H1 (cell line): ENCODE data around the gene AGPAT4. TPM values are rescaled to one million over a fixed set of nuclear protein-coding genes. Genes with fewer than 3 reads are reported as not detected.

Source experiments
- CTCF ChIA-PET: fragments of 300-600 bp; sonication (Branson Sonifier 250); formaldehyde crosslinking; loops from one replicate; lab custom pipeline; 2021; ENCODE audit not compliant: partially characterized antibody; lab: Charles Lee
- POLR2A ChIA-PET: fragments of 300-600 bp; sonication (Branson Sonifier 250); formaldehyde crosslinking; loops from one replicate; lab custom pipeline; 2021; ENCODE audit warnings: inconsistent platforms; ENCODE audit not compliant: partially characterized antibody; lab: Charles Lee
- DNase-seq, 2 experiments: peaks; one replicate each; pipeline versions ENCODE4 v3.0.0 to v3.0.0-alpha.2; 2010 to 2022; ENCODE audit warnings: low spot score in 2 of 2, low read depth in 1 of 2, mixed read lengths in 1 of 2
- FAIRE-seq: peaks from 2 replicates; lab custom pipeline; 2011; peaks lifted over from hg19 to GRCh38; lab: Jason Lieb, UNC
- H2AFZ ChIP-seq: 2 replicates; pipeline ENCODE4 v1.8.1; 2012; ENCODE audit warnings: low read length, inconsistent platforms
- H2AK5ac ChIP-seq: 2 replicates; pipeline ENCODE4 v1.6.1; 2013; ENCODE audit warnings: low read depth, low read length
- H2BK120ac ChIP-seq: replicated peaks from 2 replicates; pipeline ENCODE3; 2013; ENCODE audit warnings: low read depth, low read length, inconsistent platforms
- H2BK12ac ChIP-seq: 2 replicates; pipeline ENCODE4 v1.6.1; 2013; ENCODE audit warnings: low read depth, low read length
- H2BK15ac ChIP-seq: 2 replicates; pipeline ENCODE4 v1.6.1; 2013; ENCODE audit warnings: low read length
- H2BK20ac ChIP-seq: 2 replicates; pipeline ENCODE4 v1.6.1; 2013; ENCODE audit warnings: low read length
- H2BK5ac ChIP-seq: 2 replicates; pipeline ENCODE4 v1.6.1; 2013; ENCODE audit warnings: low read depth, low read length
- H3K14ac ChIP-seq: 2 replicates; pipeline ENCODE4 v1.6.1; 2013; ENCODE audit warnings: inconsistent platforms; ENCODE audit not compliant: insufficient read length
- H3K18ac ChIP-seq: 2 replicates; pipeline ENCODE4 v1.6.1; 2013; ENCODE audit warnings: low read length; ENCODE audit errors: extremely low read depth
- H3K23ac ChIP-seq: 2 replicates; pipeline ENCODE4 v1.6.1; 2013; ENCODE audit warnings: inconsistent platforms; ENCODE audit not compliant: insufficient read length
- H3K23me2 ChIP-seq: 2 replicates; pipeline ENCODE4 v1.6.1; 2013; ENCODE audit warnings: low read depth, low read length
- H3K27ac ChIP-seq: 2 replicates; pipeline ENCODE4 v1.6.1; 2011; ENCODE audit warnings: low read depth, low read length, inconsistent platforms
- H3K27me3 ChIP-seq, 4 experiments: replicated peaks in 1 of 4; 1 replicate in 1 of 4; 2 replicates in 3 of 4; pipeline versions ENCODE4 v1.6.1 to v1.8.1; 2011 to 2013; ENCODE audit warnings: low read length in 3 of 4, mild to moderate bottlenecking in 3 of 4, inconsistent platforms in 2 of 4, mixed read lengths in 2 of 4, moderate library complexity in 1 of 4; ENCODE audit not compliant: control insufficient read depth in 3 of 4, insufficient read depth in 3 of 4; ENCODE audit errors: extremely low read depth in 1 of 4
- H3K36me3 ChIP-seq, 4 experiments: 2 replicates each; pipeline versions ENCODE4 v1.6.1 to v1.8.1; 2011 to 2013; ENCODE audit warnings: mild to moderate bottlenecking in 4 of 4, low read length in 3 of 4, moderate library complexity in 2 of 4, control low read depth in 1 of 4, inconsistent platforms in 1 of 4; ENCODE audit not compliant: insufficient read depth in 4 of 4, control insufficient read depth in 2 of 4
- H3K4ac ChIP-seq: replicated peaks from 2 replicates; pipeline ENCODE3; 2013; ENCODE audit warnings: low read length, low read depth, mixed read lengths, inconsistent platforms; ENCODE audit not compliant: insufficient read length
- H3K4me1 ChIP-seq, 4 experiments: replicated peaks in 1 of 4; 1 replicate in 1 of 4; 2 replicates in 3 of 4; pipeline versions ENCODE4 v1.6.1 to v1.8.1; 2011 to 2013; ENCODE audit warnings: low read length in 3 of 4, inconsistent platforms in 2 of 4, mixed read lengths in 1 of 4; ENCODE audit not compliant: insufficient read depth in 4 of 4, control insufficient read depth in 3 of 4
- H3K4me2 ChIP-seq, 2 experiments: 2 replicates each; pipeline versions ENCODE4 v1.6.1 to v1.8.1; 2011 to 2013; ENCODE audit warnings: low read depth in 2 of 2, low read length in 2 of 2, control low read depth in 1 of 2, inconsistent platforms in 1 of 2, mild to moderate bottlenecking in 1 of 2; ENCODE audit not compliant: insufficient read depth in 1 of 2
- H3K4me3 ChIP-seq, 4 experiments: fragments of 200-600, 300-600 bp in 1 of 4; sonication (generic), shearing (Covaris generic), sonication (Bioruptor Twin) in 1 of 4; 2 replicates each; pipeline versions ENCODE4 v1.5.1 to v1.8.1; 2011 to 2016; ENCODE audit warnings: low read length in 4 of 4, low read depth in 3 of 4, control low read depth in 2 of 4, inconsistent platforms in 2 of 4, mild to moderate bottlenecking in 2 of 4, mixed read lengths in 1 of 4, moderate library complexity in 1 of 4; ENCODE audit not compliant: insufficient read depth in 2 of 4; ENCODE audit errors: extremely low read depth in 1 of 4
- H3K56ac ChIP-seq: replicated peaks from 2 replicates; pipeline ENCODE3; 2013; ENCODE audit warnings: low read depth, mild to moderate bottlenecking, mixed read lengths, low read length, inconsistent platforms; ENCODE audit not compliant: insufficient read length
- H3K79me1 ChIP-seq: 2 replicates; pipeline ENCODE4 v1.6.1; 2013; ENCODE audit warnings: low read depth, low read length, control low read depth
- H3K79me2 ChIP-seq, 2 experiments: 2 replicates each; pipeline versions ENCODE4 v1.6.1 to v1.8.1; 2012 to 2013; ENCODE audit warnings: low read length in 2 of 2, mild to moderate bottlenecking in 2 of 2, inconsistent platforms in 1 of 2; ENCODE audit not compliant: insufficient read depth in 2 of 2, control insufficient read depth in 1 of 2
- H3K9ac ChIP-seq, 4 experiments: replicated peaks in 1 of 4; 1 replicate in 1 of 4; 2 replicates in 3 of 4; pipeline versions ENCODE4 v1.6.1 to v1.8.1; 2011 to 2013; ENCODE audit warnings: low read depth in 3 of 4, low read length in 3 of 4, control low read depth in 2 of 4, mild to moderate bottlenecking in 2 of 4, moderate library complexity in 2 of 4, inconsistent platforms in 1 of 4; ENCODE audit errors: extremely low read depth in 1 of 4
- H3K9me3 ChIP-seq, 2 experiments: 2 replicates each; pipeline versions ENCODE4 v1.6.1 to v1.8.1; 2012 to 2013; ENCODE audit warnings: mild to moderate bottlenecking in 2 of 2, moderate library complexity in 2 of 2, control low read depth in 1 of 2, inconsistent platforms in 1 of 2, low read depth in 1 of 2, low read length in 1 of 2, mixed read lengths in 1 of 2; ENCODE audit not compliant: insufficient read depth in 2 of 2
- H4K20me1 ChIP-seq, 2 experiments: replicated peaks in 1 of 2; 2 replicates each; pipeline versions ENCODE3 to v1.8.1; 2011 to 2013; ENCODE audit warnings: inconsistent platforms in 2 of 2, low read length in 2 of 2, mild to moderate bottlenecking in 1 of 2; ENCODE audit not compliant: insufficient read depth in 2 of 2, control insufficient read depth in 1 of 2
- H4K5ac ChIP-seq: 2 replicates; pipeline ENCODE4 v1.6.1; 2013; ENCODE audit warnings: low read length, low read depth, mixed read lengths, inconsistent platforms; ENCODE audit not compliant: insufficient read length
- H4K8ac ChIP-seq: 2 replicates; pipeline ENCODE4 v1.8.0; 2013; ENCODE audit warnings: mild to moderate bottlenecking, moderate library complexity, low read length, inconsistent platforms; ENCODE audit not compliant: insufficient read depth; ENCODE audit errors: extremely low read depth
- H4K91ac ChIP-seq: replicated peaks from 2 replicates; pipeline ENCODE3; 2013; ENCODE audit warnings: low read length, mixed read lengths, inconsistent platforms; ENCODE audit not compliant: insufficient read length
- BACH1 ChIP-seq: IDR thresholded peaks from 2 replicates; pipeline ENCODE4 v1.6.1; 2012; ENCODE audit warnings: low read length, improper control_type of control experiment
- BCL11A ChIP-seq, 2 experiments: IDR thresholded peaks; one replicate each; pipeline ENCODE4 v1.6.1; 2011; ENCODE audit warnings: low read depth in 2 of 2, low read length in 2 of 2, mild to moderate bottlenecking in 2 of 2
- CHD2 ChIP-seq: IDR thresholded peaks from 2 replicates; pipeline ENCODE4 v1.6.1; 2012; ENCODE audit warnings: low read length, improper control_type of control experiment
- KDM1A ChIP-seq: fragments of 200-600, 300-600 bp; sonication (generic); IDR thresholded peaks from 2 replicates; pipeline ENCODE4 v1.7.1; 2016; ENCODE audit warnings: mild to moderate bottlenecking, low read length, borderline replicate concordance
- NANOG ChIP-seq: IDR thresholded peaks from 2 replicates; pipeline ENCODE4 v1.6.1; 2011; ENCODE audit warnings: low read length, low read depth, mild to moderate bottlenecking, inconsistent platforms; ENCODE audit not compliant: insufficient read depth, poor library complexity, severe bottlenecking
- NRF1 ChIP-seq: IDR thresholded peaks from 2 replicates; pipeline ENCODE4 v1.6.1; 2011; ENCODE audit warnings: mild to moderate bottlenecking, low read depth, low read length, improper control_type of control experiment
- RBBP5 ChIP-seq: IDR thresholded peaks from 2 replicates; pipeline ENCODE4 v1.7.1; 2012; ENCODE audit warnings: low read depth, mild to moderate bottlenecking, inconsistent platforms, low read length, moderate library complexity, borderline replicate concordance
- SP4 ChIP-seq: IDR thresholded peaks from 2 replicates; pipeline ENCODE4 v1.6.1; 2012; ENCODE audit warnings: low read length, inconsistent platforms
- TCF12 ChIP-seq: IDR thresholded peaks from 2 replicates; pipeline ENCODE4 v1.6.1; 2011; ENCODE audit warnings: low read depth, mild to moderate bottlenecking, low read length
- ZNF274 ChIP-seq: IDR thresholded peaks from 2 replicates; pipeline ENCODE4 v1.7.0; 2012; ENCODE audit warnings: low read length, borderline replicate concordance; ENCODE audit errors: extremely low read depth
- WGBS, 2 experiments: shearing (Covaris generic) in 1 of 2; methylation state at CpG; one replicate each; pipeline versions ENCODE4 v1.1.6 to v1.1.7; 2013 to 2015; ENCODE audit warnings: low lambda C conversion rate in 2 of 2, mixed read lengths in 2 of 2, inconsistent platforms in 1 of 2, low coverage in 1 of 2, missing lambda C conversion rate in 1 of 2; ENCODE audit not compliant: insufficient replicate concordance in 2 of 2, insufficient coverage in 1 of 2, insufficient read length in 1 of 2; ENCODE audit errors: extremely low coverage in 1 of 2, missing lambda C conversion rate in 1 of 2; 5-methylcytosine and 5-hydroxymethylcytosine counted together
- polyA plus RNA-seq, 7 experiments: library from polyadenylated mRNA; depleted of rRNA in 3 of 7; stranded (reverse) in 5 of 7; unstranded in 2 of 7; fragments of >200 nt in 5 of 7; fragments of 200-250 nt in 2 of 7; gene quantifications; 1 replicate in 5 of 7; 2 replicates in 1 of 7; 4 replicates in 1 of 7; pipeline versions ENCODE4 v1.2.1 to v1.2.3, GENCODE V29; 2011 to 2013; ENCODE audit warnings: missing spikeins in 2 of 7, mixed read lengths in 2 of 7
- total RNA-seq: library from RNA; stranded (reverse); fragmentation: NEBNext Ultra II Directional; extraction: Animal tissue kit (Norgen Biotek cat#: 25700); gene quantifications from 2 replicates; pipeline ENCODE4 v1.2.1, GENCODE V29; 2021

Gene AGPAT4
- total and polyA plus RNA-seq, 2 of the 8 experiments (the other 6 are each of a cell fraction or from before 2014, with no cell fraction given), result 13.5 to 23.8 TPM

DNA sequence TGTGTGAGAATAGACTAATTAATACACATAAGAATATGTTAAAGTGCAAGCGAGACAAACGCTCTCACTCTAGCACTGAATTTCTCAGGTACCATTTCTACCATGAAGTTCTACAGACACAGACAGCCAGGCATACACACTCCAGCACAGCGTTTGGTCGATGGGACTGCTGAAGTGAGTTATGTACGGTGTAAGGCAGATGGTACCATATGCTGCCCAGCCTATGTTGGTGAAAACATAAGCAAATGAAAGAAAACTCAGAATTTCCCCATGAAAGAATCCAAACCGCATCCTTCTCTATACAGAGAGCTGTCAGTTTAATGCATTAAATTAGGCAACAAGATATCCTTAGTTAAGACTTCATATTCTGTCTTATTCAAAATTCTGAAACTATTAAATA is 34.9 kb downstream of the AGPAT4 start:
- DNase-seq (peak in 1 of 2 experiments; percentile 1), FAIRE-seq (no peak)
- peaks cover 0 to 78% of the 10 kb centered on the region in 2 experiments; a peak in 2 of 4 replicates for H3K79me2 ChIP-seq
- no peak overlapping the region for H2BK120ac ChIP-seq
- no peak overlapping the region for H4K5ac ChIP-seq
- no peaks in the 10 kb centered on the region for H3K23me2 ChIP-seq
- H4K20me1 ChIP-seq, result peaks cover 5 to 10% of the 10 kb centered on the region in 2 experiments
- H2AFZ ChIP-seq, result no peak overlapping the region
- TF ChIP-seq SP4 (no peak), NANOG (no peak), RBBP5 (no peak), CHD2 (no peak), BCL11A (IDR thresholded peaks at IDR 0.05; ENCODE audit: low read depth in 2 of 2, low read length in 2 of 2) (no peak), BACH1 (no peak), KDM1A (no peak), ZNF274 (no peak), TCF12 (no peak), NRF1 (no peak)
- no peak overlapping the region for H3K56ac ChIP-seq
- H3K4me1 ChIP-seq, result peaks cover 5 to 19% (median 8%) of the 10 kb centered on the region in 4 experiments; a peak in 5 of 7 replicates
- H3K18ac ChIP-seq, result no peak overlapping the region
- no peak overlapping the region for H2BK5ac ChIP-seq
- H4K8ac ChIP-seq, result no peak overlapping the region
- no peak overlapping the region for H2BK12ac ChIP-seq
- no peak overlapping the region for H3K4me2 ChIP-seq
- ChIA-PET POLR2A (no interaction called here), CTCF (interaction anchor here (0.9 to 2.2 kb wide), 8 partner anchors 10 to 135 kb away, joined by 3 to 10 read pairs (median 4); no protein-coding TSS in a partner anchor)
- no peak overlapping the region for H3K9ac ChIP-seq
- H3K27ac ChIP-seq, result no peak overlapping the region
- H3K4me3 ChIP-seq, result no peak overlapping the region
- H2AK5ac ChIP-seq, result no peak overlapping the region
- no peak overlapping the region for H4K91ac ChIP-seq
- no peak overlapping the region for H3K23ac ChIP-seq
- H3K27me3 ChIP-seq, result no peaks in the 10 kb centered on the region
- H3K14ac ChIP-seq, result no peak overlapping the region
- H3K4ac ChIP-seq, result no peak overlapping the region
- no peaks in the 10 kb centered on the region; a peak in 1 of 8 replicates for H3K36me3 ChIP-seq
- peaks cover 9% of the 10 kb centered on the region; the same call in 1 of the 2 replicates for H3K79me1 ChIP-seq
- H2BK20ac ChIP-seq, result no peak overlapping the region
- no peaks in the 10 kb centered on the region for H3K9me3 ChIP-seq
- no peak overlapping the region for H2BK15ac ChIP-seq
- 95% methylated on average over 6 of the region's 6 CpGs; no CpG with 5 or more reads in 1 of the 2 experiments for WGBS, 2 experiments
